ENCODE data around the gene PLXNA2. TPM values are rescaled to one million over a fixed set of nuclear protein-coding genes. Genes with fewer than 3 reads are reported as not detected.

PLXNA2 gene
- total RNA-seq, 1 donor from 2014 or later: 17.7 TPM

DNA sequence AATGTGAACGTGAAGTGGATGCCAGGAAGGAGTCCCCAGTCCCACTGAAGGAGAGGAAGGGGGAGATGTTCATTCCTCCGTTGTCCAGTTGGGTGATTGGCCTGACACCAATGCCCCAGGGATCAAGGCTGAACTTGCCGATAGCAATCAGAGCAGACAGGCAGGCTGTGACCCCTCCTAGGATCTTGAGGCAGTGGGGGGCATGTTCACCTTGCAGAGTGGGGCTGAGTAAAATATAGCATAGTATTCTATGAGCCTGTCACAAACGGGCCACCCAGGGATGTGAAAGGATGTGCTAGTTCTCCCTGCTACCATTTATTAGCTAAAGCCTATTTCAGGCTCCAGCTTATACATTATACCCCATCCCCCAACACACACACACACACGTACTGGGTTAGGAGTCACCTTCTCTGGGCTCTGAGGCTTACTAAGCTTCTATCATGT, 252.6 kb downstream of the PLXNA2 start:
- TF ChIP-seq, protein P1, sequence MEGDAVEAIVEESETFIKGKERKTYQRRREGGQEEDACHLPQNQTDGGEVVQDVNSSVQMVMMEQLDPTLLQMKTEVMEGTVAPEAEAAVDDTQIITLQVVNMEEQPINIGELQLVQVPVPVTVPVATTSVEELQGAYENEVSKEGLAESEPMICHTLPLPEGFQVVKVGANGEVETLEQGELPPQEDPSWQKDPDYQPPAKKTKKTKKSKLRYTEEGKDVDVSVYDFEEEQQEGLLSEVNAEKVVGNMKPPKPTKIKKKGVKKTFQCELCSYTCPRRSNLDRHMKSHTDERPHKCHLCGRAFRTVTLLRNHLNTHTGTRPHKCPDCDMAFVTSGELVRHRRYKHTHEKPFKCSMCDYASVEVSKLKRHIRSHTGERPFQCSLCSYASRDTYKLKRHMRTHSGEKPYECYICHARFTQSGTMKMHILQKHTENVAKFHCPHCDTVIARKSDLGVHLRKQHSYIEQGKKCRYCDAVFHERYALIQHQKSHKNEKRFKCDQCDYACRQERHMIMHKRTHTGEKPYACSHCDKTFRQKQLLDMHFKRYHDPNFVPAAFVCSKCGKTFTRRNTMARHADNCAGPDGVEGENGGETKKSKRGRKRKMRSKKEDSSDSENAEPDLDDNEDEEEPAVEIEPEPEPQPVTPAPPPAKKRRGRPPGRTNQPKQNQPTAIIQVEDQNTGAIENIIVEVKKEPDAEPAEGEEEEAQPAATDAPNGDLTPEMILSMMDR (IDR thresholded peaks at IDR 0.05; ENCODE audit: insufficient read depth, low read depth, low read length): no peak
- no peak for TF ChIP-seq EZH2 (IDR thresholded peaks at IDR 0.05; ENCODE audit: insufficient read depth, low read length)

GRCh38 chr1:207990876-207991582, 253.2 kb downstream of the PLXNA2 start:
- H3K27me3 Mint-ChIP-seq (ENCODE audit: low read depth, unreplicated experiment): peaks cover 9% of the 10 kb centered on the region
- Histone ChIP-seq H4K20me1 (ENCODE audit: insufficient read depth, low read length) (no peaks in the 10 kb centered on the region), H3K9ac (ENCODE audit: low read length) (no peak overlapping the region), H3K36me3 (ENCODE audit: insufficient read depth, low read length) (no peaks in the 10 kb centered on the region), H3K4me2 (ENCODE audit: low read length) (no peak overlapping the region), H3K27me3 (ENCODE audit: insufficient read depth, low read length) (peaks cover 9% of the 10 kb centered on the region), H3K27ac (ENCODE audit: low read depth, low read length) (no peak overlapping the region), H3K4me3 (ENCODE audit: insufficient read depth, low read depth, low read length) (no peak overlapping the region), H3K79me2 (ENCODE audit: insufficient read depth, low read length) (no peaks in the 10 kb centered on the region), H2AFZ (ENCODE audit: low read depth, low read length) (no peak overlapping the region), H3K9me3 (ENCODE audit: insufficient read depth, low read depth, low read length) (no peaks in the 10 kb centered on the region), H3K4me1 (ENCODE audit: insufficient read depth, low read length) (no peaks in the 10 kb centered on the region)
- H3K4me3 Mint-ChIP-seq (ENCODE audit: unreplicated experiment): no peak overlapping the region
- peaks cover 5% of the 10 kb centered on the region for H3K4me1 Mint-ChIP-seq (ENCODE audit: low read depth, unreplicated experiment)
- FAIRE-seq: no peak
- H3K9me3 Mint-ChIP-seq (ENCODE audit: unreplicated experiment): peaks cover 10% of the 10 kb centered on the region
- no peak for TF ChIP-seq EZH2 (IDR thresholded peaks at IDR 0.05; ENCODE audit: insufficient read depth, low read length)
- TF ChIP-seq, protein P1 (IDR thresholded peaks at IDR 0.05; ENCODE audit: insufficient read depth, low read depth, low read length): no peak
- no peak for DNase-seq (ENCODE audit: low read depth)
- H3K27ac Mint-ChIP-seq (ENCODE audit: unreplicated experiment): no peak overlapping the region
- H3K36me3 Mint-ChIP-seq (ENCODE audit: low read depth, unreplicated experiment): no peaks in the 10 kb centered on the region

More for the DNA sequence above, 252.6 kb downstream of the PLXNA2 start:
- Histone ChIP-seq H3K9me3 (ENCODE audit: insufficient read depth, low read depth, low read length) (no peaks in the 10 kb centered on the region), H3K27ac (ENCODE audit: low read depth, low read length) (no peak overlapping the region), H3K27me3 (ENCODE audit: insufficient read depth, low read length) (peaks cover 10% of the 10 kb centered on the region), H3K9ac (ENCODE audit: low read length) (no peak overlapping the region), H3K4me3 (ENCODE audit: insufficient read depth, low read depth, low read length) (no peak overlapping the region), H4K20me1 (ENCODE audit: insufficient read depth, low read length) (no peaks in the 10 kb centered on the region), H3K4me1 (ENCODE audit: insufficient read depth, low read length) (no peaks in the 10 kb centered on the region), H2AFZ (ENCODE audit: low read depth, low read length) (no peak overlapping the region), H3K79me2 (ENCODE audit: insufficient read depth, low read length) (no peaks in the 10 kb centered on the region), H3K4me2 (ENCODE audit: low read length) (no peak overlapping the region), H3K36me3 (ENCODE audit: insufficient read depth, low read length) (no peaks in the 10 kb centered on the region)
- no peak overlapping the region for H3K27ac Mint-ChIP-seq (ENCODE audit: unreplicated experiment)
- peaks cover 5% of the 10 kb centered on the region for H3K4me1 Mint-ChIP-seq (ENCODE audit: low read depth, unreplicated experiment)
- H3K4me3 Mint-ChIP-seq (ENCODE audit: unreplicated experiment): no peak overlapping the region
- DNase-seq (ENCODE audit: low read depth) (no peak), FAIRE-seq (no peak)
- H3K36me3 Mint-ChIP-seq (ENCODE audit: low read depth, unreplicated experiment): no peaks in the 10 kb centered on the region
- H3K9me3 Mint-ChIP-seq (ENCODE audit: unreplicated experiment): peaks cover 10% of the 10 kb centered on the region
- H3K27me3 Mint-ChIP-seq (ENCODE audit: low read depth, unreplicated experiment): peaks cover 9% of the 10 kb centered on the region

GRCh38 chr1:207990455-207990854, 253.7 kb downstream of the PLXNA2 start:
- no peaks in the 10 kb centered on the region for H3K36me3 Mint-ChIP-seq (ENCODE audit: low read depth, unreplicated experiment)

More at GRCh38 chr1:207990455-207990854, 253.7 kb downstream of the PLXNA2 start:
- Histone ChIP-seq H3K4me3 (ENCODE audit: insufficient read depth, low read depth, low read length) (no peak overlapping the region), H3K36me3 (ENCODE audit: insufficient read depth, low read length) (no peaks in the 10 kb centered on the region), H4K20me1 (ENCODE audit: insufficient read depth, low read length) (no peaks in the 10 kb centered on the region), H3K79me2 (ENCODE audit: insufficient read depth, low read length) (no peaks in the 10 kb centered on the region), H3K4me1 (ENCODE audit: insufficient read depth, low read length) (no peaks in the 10 kb centered on the region), H3K9ac (ENCODE audit: low read length) (no peak overlapping the region), H3K4me2 (ENCODE audit: low read length) (no peak overlapping the region), H2AFZ (ENCODE audit: low read depth, low read length) (no peak overlapping the region), H3K27ac (ENCODE audit: low read depth, low read length) (no peak overlapping the region), H3K9me3 (ENCODE audit: insufficient read depth, low read depth, low read length) (no peaks in the 10 kb centered on the region), H3K27me3 (ENCODE audit: insufficient read depth, low read length) (peaks cover 3% of the 10 kb centered on the region)
- Mint-ChIP-seq H3K4me1 (ENCODE audit: low read depth, unreplicated experiment) (peaks cover 5% of the 10 kb centered on the region), H3K4me3 (ENCODE audit: unreplicated experiment) (no peak overlapping the region), H3K9me3 (ENCODE audit: unreplicated experiment) (peaks cover 10% of the 10 kb centered on the region), H3K27me3 (ENCODE audit: low read depth, unreplicated experiment) (peaks cover 9% of the 10 kb centered on the region), H3K27ac (ENCODE audit: unreplicated experiment) (no peak overlapping the region)
- FAIRE-seq (no peak), DNase-seq (ENCODE audit: low read depth) (no peak)
- TF ChIP-seq EZH2 (IDR thresholded peaks at IDR 0.05; ENCODE audit: insufficient read depth, low read length): no peak
- TF ChIP-seq, protein P1 (IDR thresholded peaks at IDR 0.05; ENCODE audit: insufficient read depth, low read depth, low read length): no peak

Measured in astrocyte (in vitro differentiated cells and primary cell).